Smooth muscle cell of trachea (primary cell): ENCODE data around the gene COL5A2. TPM values are rescaled to one million over a fixed set of nuclear protein-coding genes. Genes with fewer than 3 reads are reported as not detected.

Experiments
- total RNA-seq: library from RNA; depleted of rRNA; stranded (reverse); fragments of >200 nt; gene quantifications from 2 replicates; pipeline ENCODE4 v1.2.1, GENCODE V29; 2014

COL5A2 gene
- total RNA-seq: 279 and 388 TPM in 2 replicates

GRCh38 chr2:189179570-189179950 is at the start of gene COL5A2:
COL5A2 (minus strand) TSS chr2:189179761; CDS start chr2:189179604, 157 bp downstream.

Other genes with a start within 250 kb of the COL5A2 start
- 2,358 and 3,379 TPM in 2 replicates for gene COL3A1, start 205.4 kb downstream of the COL5A2 start, total RNA-seq